Activated gamma-delta T cell (primary cell): ENCODE measurements around the gene SGK1.

Source experiments
- DNase-seq: peaks from one replicate; lab custom pipeline; 2025; lab: John Stamatoyannopoulos, UW

SGK1 gene

GRCh38 chr6:134119486-134119885 lies 198.4 kb downstream of the SGK1 start:
- DNase-seq, result no peak
